NCI-H2107 treated with DMSO at 0.1 percent for 48 hours (cell line): Measurements from ENCODE around the gene UBE2H.
"Not testable (repeated sequence)": the region's sequence is repeated elsewhere in the genome, so short reads cannot be mapped to it uniquely, and the experiment has no call there.

ENCODE experiments used
- DNase-seq: peaks from one replicate; lab custom pipeline; 2025; ENCODE audit not compliant: unreplicated experiment; lab: John Stamatoyannopoulos, UW

The UBE2H gene

GRCh38 chr7:129845972-129846327 is 106.8 kb downstream of the UBE2H start:
- DNase-seq = no peak

DNA sequence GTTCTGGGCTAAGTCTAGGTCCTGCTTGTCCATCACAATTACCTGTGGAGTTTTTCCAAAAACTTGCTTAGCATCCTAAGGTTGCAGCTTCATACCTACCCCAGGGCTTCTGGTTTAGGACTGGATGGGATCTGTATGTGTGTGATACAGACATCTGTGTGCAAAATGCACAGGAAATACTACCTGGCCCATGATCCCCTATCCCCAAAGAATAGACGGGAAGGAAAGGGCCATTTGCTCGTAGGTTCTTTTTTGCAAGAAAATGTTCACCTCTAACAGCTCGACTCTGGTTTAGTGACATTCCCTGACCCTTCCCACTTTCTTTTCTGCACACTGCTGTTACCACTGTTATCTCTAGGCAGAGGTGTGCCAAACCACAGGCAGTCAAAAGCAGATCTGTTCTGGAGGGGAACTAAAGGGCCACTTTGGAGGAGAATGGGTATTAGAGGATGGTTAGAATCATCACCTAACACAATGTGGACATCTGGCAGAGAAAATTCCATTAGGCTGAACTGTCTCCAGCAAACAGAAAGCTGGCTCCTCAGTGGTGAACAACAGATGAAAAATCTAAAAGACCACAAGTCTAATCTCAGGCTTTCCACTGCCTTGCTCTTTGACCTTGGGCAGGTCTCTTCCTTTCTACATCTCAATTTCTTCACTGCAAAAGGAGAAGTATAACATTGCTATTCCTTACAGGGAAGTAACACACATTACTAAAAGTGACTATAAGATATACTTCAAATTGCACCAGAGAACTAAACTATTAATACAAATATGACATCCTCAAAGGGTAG is 107.4 kb downstream of the UBE2H start:
- no peak for DNase-seq

GRCh38 chr7:129843978-129844840 is 108.6 kb downstream of the UBE2H start:
- DNase-seq = no peak

DNA sequence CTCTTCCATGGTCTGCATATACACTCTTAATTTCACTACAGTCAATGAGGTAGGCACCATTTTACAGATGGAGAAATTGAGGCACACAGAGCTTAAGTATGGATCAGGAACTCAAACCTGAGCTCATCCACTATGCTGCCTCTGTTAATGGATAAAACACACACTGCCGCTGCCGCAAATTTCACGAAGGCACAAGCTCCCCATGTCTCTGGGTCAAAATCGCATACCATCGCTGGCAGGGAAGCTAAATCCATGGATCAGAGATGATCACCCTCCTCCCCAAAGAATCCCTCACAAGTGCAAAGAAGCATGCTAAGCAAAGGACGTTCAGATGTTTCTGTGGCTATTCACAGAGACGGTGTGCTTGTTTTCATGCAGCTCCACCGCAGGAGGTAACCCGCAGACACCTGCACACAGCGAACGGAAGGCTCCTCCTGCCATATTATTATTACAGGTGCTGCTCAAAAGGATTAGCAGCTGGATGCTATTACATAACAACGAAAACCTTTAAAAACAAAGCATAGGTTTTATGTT is 109.3 kb downstream of the UBE2H start:
- peak; percentile 98 for DNase-seq

- no peak for DNase-seq
Measured at GRCh38 chr7:129841465-129841864, 111.3 kb downstream of the UBE2H start.

- no peak for DNase-seq
Measured at GRCh38 chr7:129840757-129841156, 112.0 kb downstream of the UBE2H start.

- no peak for DNase-seq
Measured at GRCh38 chr7:129836983-129837382, 115.8 kb downstream of the UBE2H start.

DNA sequence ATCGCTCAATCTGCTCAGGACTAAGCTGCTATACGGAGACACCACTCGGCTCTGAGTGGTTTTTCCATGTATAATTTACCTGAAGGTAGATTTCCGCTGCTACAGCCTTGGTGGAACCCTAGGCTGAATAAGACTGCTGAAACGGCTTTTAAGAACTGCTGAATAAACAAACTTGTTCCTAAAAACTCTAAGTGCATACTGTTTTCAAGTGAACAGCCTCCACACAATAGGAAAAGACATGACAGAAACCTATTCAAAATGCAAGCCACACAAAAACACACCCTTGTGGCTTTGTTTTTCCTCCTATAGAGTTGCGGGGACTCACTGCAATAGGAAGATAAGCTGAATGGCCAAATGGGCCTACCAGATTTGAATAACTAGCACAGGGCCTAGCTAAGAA is 117.2 kb downstream of the UBE2H start:
- DNase-seq = peak; percentile 76

- DNase-seq = not testable (repeated sequence)
Measured at GRCh38 chr7:129833353-129833752, 119.4 kb downstream of the UBE2H start.

DNA sequence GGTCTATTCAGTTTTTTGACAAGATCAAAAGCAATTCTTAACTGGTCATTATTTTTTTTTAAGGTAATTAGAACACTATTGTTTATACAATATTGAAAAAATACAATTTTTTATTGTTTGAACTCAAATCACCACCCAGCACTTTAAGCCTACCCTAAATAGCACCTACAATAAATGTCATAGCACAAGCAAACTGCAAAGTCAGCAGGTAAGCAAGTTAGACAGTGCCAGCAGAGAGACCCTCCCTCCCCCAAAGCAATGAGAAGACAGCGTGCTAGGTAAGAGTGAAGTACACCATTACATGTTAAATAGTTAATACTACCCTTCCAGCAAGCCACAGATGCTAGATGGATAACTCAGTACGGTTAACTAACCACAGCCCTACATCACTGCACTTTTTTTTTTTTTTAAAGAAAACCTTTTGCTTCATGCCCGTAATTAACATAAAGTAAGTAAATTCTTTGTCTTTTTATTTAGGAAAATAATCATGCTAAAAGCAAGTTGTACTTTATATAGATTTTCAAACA is 120.0 kb downstream of the UBE2H start:
- no peak for DNase-seq

DNA sequence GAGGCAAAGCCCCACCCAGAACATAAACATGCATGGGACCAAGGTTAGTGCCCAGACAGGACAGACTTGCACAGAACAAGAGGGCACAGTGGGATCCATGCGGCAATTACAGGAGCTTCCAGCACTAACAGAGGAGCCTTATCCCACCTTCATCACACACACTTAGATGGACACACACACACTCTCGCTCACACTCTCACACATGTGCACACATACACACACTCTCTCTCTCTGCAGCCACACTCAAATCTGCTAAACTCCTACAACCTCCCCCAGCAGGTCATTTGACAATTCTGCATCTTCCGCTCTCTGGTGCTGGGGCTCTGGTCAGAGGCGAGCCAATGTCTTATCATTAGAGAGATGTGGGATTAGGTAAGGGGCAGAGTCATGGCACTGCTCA is 120.5 kb downstream of the UBE2H start:
- DNase-seq = no peak

DNA sequence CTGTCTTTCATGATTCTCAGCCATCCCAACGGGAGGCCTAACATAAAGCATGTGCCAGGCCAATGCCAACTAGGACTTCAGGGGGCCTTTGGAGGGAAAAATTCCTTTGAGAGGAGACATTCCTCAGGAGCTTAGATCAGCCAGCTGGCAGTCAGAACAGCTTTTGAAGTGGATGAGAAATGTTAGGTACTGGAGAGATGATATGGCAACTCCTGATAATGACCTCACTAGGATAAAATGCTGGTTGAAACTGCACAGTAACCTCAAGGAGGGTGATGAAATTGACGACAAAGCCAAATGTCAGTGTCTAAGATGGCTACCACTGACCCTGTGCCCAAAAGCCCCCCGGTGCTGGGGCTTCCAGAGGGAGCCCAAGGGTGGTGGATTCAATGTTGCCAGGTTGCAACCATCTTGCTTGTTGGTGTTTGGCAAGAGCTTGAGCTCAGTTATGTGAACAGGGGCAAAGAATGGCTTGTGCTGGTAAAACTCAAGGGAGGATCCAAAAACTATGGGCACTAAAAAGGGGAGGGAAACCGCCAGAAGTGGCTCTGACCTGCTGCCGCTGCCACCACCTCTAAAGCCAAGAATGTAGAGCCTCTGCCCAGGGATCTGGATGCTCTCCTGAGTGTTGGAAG is 121.2 kb downstream of the UBE2H start:
- peak; percentile 30 for DNase-seq

- DNase-seq = no peak
Measured at GRCh38 chr7:129830949-129831348, 121.8 kb downstream of the UBE2H start.

DNA sequence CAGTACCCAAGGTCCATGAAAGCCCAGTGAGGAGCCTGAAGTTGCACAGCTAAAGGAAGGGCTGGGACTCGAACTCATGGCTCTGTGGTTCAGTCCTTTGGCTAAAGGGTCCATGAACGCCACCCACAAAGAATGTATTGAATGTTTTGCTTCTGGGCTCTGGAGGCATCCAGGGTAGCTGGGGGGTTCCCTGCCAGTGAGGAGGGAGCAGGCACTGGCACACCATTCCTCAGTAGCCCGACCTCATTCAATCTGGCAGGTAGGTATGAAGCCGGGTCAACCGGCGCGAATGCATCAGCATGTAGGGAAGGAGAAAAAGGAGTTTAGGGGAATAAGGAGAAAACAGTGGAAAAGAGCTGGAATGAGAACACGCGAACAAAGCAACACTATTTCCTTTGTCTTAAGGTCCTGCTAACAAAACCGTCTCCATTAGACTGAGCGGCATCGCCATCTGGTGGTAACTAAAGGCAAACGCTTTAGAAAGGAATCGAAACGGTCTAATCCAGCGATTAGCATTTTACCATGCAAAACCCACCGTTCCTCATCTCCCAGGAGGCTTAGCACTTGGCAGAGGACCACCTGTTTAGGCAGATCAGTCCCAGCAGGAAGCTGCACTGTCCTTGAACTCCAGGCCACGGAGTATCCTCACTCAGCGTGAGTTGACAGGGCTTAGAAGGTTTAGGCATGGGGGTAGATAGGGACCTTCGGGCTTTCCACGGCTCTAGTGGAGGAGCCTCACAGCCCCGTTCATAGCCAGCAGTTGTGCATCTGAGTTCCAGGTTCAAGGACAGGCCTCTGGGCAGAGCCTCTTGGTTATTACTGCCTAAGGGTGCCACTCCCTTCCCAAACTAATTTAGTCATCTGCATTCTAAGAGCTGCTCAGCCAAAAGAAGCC is 122.8 kb downstream of the UBE2H start:
- peak; percentile 94 for DNase-seq

- peak; percentile 96 for DNase-seq
Measured at GRCh38 chr7:129828989-129829736, 123.6 kb downstream of the UBE2H start.

- DNase-seq = no peak
Measured at GRCh38 chr7:129828078-129828762, 124.5 kb downstream of the UBE2H start.

- DNase-seq = no peak
Measured at GRCh38 chr7:129827467-129827990, 125.2 kb downstream of the UBE2H start.

GRCh38 chr7:129826895-129827294 is 125.9 kb downstream of the UBE2H start:
- not testable (repeated sequence) for DNase-seq
